GM12891 (cell line): ENCODE measurements around the gene ULK2.

ENCODE experiments used
- DNase-seq: peaks from one replicate; pipeline ENCODE4 v3.0.0; 2011; ENCODE audit warnings: low spot score; ENCODE audit not compliant: insufficient read length
- FAIRE-seq: peaks from 2 replicates; lab custom pipeline; 2011; peaks lifted over from hg19 to GRCh38; lab: Jason Lieb, UNC
- PAX5 ChIP-seq: IDR thresholded peaks from 2 replicates; pipeline ENCODE4 v1.6.1; 2011; ENCODE audit warnings: low read length, moderate library complexity, mild to moderate bottlenecking; ENCODE audit not compliant: insufficient read depth, severe bottlenecking
- POLR2A ChIP-seq: IDR thresholded peaks from 2 replicates; pipeline ENCODE4 v1.6.1; 2011; ENCODE audit warnings: low read depth, low read length, control low read depth
- POLR2AphosphoS5 ChIP-seq: IDR thresholded peaks from 2 replicates; pipeline ENCODE4 v1.6.1; 2011; ENCODE audit warnings: low read depth, low read length, control low read depth
- POU2F2 ChIP-seq: IDR thresholded peaks from 2 replicates; pipeline ENCODE4 v1.6.1; 2011; ENCODE audit warnings: low read depth, mild to moderate bottlenecking, control low read depth, low read length, moderate library complexity
- SPI1 ChIP-seq: IDR thresholded peaks from 2 replicates; pipeline ENCODE4 v1.6.1; 2011; ENCODE audit warnings: low read depth, low read length, control low read depth
- TAF1 ChIP-seq: IDR thresholded peaks from 2 replicates; pipeline ENCODE4 v1.6.1; 2011; ENCODE audit warnings: low read depth, low read length, control low read depth

The ULK2 gene

DNA sequence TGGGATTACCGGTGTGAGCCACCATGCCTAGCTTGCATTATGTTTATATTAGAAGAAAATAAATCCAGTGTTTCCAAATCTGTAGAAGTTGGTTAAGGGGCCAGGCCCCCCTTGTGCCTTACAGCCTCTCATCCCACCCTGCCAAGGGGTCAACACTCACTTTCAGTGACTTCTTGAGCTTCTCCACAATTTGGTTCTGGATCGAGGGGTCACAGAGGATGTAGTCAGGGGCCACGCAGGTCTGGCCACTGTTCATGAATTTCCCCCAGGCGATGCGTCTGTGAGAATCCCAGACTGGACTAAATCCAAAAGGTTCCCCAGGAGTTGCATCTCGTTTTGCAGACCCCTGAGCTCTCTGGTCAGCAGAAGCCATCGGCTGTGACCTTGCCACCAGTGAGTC, 126.8 kb downstream of the ULK2 start:
- FAIRE-seq: no peak
- no peak for DNase-seq
- TF ChIP-seq PAX5 (no peak), POLR2A (no peak), POU2F2 (no peak), SPI1 (no peak), POLR2AphosphoS5 (no peak), TAF1 (no peak)

DNA sequence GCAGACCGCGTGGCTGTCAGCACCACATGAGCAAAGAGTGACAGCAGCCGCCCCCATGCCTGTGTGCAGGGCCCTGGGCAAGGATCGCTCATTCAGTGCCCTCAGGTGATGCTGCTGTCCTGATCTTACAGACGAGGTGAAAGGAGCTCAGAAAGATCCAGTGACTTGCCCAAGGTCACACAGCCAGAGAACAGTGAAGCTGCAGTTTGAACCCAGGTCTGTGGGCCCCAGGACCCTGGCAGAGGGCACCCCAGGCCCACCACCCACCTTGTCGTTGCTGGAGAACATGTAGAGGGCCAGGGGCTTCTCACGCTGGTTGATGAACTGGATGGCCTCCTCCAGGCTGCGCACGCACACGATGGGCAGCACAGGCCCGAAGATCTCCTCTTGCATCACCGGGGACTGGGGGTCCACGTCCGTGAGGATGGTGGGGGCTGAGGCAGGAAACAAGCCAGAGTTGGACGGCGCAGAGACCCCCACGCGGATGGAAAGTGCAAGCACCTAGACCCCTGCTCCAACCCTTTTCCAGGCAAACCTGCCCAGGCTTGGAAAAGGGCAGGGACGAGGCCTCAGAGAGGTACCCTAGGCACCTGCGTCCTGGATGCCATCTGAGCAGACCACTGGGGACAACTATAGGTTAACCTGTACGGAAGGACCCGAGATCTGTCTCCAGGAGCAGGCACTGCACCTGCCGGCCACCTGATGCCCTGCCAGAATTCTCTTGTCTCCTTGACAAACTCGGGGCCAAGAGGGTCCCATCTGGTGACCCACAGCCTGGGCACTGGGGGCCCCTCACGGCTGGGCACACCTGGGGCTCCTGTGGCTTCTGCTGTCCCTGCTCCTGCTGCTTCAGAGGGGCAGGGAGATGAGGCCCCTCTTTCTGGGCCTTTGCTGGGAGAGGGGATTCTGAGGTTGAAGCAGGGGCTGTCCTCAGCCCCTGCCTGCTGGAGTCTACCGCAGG, 128.2 kb downstream of the ULK2 start:
- TF ChIP-seq PAX5 (no peak), TAF1 (no peak), POLR2AphosphoS5 (no peak), POLR2A (no peak), POU2F2 (no peak), SPI1 (no peak)
- DNase-seq (no peak), FAIRE-seq (no peak)

DNA sequence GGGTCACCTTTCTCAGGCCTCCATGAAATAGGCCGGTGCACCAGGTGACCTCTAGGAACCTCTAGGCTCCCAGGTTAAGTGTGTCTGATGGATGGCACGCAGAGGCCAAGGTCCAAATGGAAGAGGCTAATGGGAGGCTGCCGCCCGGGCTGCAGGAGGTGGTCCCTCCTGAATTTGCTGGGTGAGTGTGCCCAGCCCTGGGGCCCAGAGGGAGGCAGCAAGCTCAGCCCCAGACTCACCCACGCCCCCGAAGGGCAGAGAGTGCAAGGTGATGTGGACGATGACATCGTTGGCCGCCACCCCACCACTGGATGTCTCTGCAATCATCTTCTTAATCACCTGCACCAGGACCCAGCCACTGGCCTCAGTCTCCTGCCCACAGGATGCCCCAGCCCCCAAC, 129.0 kb downstream of the ULK2 start:
- DNase-seq (no peak), FAIRE-seq (no peak)
- TF ChIP-seq SPI1 (no peak), POLR2A (no peak), POU2F2 (no peak), POLR2AphosphoS5 (no peak), PAX5 (no peak), TAF1 (no peak)

DNA sequence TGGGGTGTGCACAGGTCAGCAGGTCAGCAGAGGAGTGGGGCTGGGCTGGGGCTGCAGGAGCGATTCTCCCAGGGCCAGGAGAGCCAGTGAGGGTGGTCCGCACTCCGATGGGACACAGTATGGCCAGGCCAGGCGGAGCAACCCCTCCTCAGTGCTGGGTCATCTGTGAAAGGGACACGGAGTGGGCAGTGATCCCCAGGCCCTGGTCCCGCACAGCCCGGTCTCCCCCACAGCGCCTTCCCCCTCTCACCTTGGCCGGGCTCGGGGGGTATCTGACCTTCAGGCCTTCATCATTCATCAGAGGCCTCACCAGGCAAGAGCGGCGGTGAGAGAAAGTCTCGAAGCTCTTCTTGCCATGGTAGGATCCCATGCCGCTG, 129.7 kb downstream of the ULK2 start:
- no peak for FAIRE-seq
- no peak for DNase-seq
- TF ChIP-seq POU2F2 (no peak), POLR2AphosphoS5 (no peak), POLR2A (no peak), TAF1 (no peak), PAX5 (no peak), SPI1 (no peak)

DNA sequence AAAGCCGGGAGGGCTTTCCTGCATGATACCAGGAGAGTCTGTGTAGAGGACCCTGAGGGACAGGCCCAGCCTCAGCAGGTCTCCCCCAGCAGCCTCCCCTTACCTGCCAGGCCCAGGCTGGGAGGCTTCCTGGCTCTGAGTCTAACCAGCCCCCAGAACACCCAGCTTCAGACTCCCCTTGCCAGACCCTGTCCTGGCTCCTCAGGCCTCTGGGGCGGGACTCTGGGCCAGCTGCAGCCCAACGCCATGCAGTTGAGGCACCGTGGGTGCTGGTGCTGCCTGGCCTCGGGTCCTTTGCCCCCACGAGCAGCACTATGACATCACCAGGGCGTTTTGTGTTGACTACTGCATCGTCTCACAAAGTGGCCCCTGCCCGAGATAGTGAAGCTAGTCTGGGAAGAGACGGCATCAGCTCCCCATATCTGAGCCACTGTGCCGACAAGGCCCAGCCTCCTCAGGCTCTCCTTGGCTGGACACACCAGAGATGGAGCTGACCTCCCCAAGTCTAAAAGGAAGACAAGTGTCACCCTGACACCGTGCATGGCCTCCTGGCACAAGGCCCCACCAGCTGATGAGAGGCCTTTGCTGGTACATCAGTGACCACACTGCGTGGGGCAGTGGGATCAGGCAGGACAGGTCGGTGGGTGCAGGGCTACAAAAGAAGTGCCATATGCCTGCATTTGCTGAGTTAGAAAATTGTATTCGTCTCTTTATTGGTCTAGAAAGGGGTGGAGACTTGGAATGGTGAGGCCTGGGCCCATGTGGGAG, 130.2 kb downstream of the ULK2 start:
- TF ChIP-seq POU2F2 (no peak), POLR2AphosphoS5 (no peak), SPI1 (no peak), POLR2A (no peak), PAX5 (no peak), TAF1 (no peak)
- DNase-seq (no peak), FAIRE-seq (no peak)

DNA sequence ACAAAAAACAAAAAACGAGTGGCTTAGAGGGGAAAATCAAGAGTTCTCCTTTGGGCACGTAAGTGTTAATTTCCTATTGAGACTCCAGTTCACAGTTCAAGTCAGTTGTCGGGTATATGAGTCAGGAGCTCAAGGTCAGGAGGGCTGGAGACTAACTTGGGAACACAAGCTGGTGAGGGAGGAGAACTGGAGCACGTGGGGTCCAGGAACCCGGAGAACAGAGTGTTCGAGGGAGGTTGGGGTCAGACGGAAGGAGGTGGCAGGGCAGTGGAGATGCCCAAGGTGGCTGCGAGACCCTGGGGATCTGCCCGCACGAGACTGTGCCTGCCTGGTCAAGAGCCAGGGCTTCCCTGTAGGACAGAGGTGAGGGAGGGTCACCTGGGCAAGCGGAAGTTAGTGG, 131.7 kb downstream of the ULK2 start:
- TF ChIP-seq PAX5 (no peak), SPI1 (no peak), POU2F2 (no peak), TAF1 (no peak), POLR2AphosphoS5 (no peak), POLR2A (no peak)
- DNase-seq (no peak), FAIRE-seq (no peak)

DNA sequence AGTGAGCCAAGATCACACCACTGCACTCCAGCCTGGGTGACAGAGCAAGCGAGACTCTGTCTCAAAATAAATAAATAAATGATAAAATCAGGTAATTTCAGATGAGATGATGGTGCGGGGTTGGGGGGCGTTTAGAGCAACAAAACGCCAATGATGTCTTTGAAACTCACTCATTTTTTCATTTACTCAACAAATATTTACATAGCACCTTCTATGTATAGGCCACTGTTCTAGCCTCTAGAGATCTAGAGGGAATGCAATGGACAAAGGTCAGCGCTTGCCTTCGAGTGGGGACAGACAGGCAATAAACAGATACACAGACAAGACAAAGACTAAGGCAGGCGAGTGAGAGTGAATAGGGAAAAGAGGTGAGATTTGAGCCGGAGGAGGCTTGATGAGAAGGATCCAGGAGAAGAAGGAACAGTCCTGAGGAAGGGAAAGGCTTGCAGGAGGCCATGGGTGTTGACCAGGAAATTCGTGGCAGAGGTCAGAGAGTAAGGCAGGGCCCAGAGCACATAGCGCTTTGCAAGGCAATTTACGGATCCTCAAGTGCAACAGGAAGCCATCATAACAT, 133.7 kb downstream of the ULK2 start:
- no peak for FAIRE-seq
- TF ChIP-seq TAF1 (no peak), POLR2A (no peak)

DNA sequence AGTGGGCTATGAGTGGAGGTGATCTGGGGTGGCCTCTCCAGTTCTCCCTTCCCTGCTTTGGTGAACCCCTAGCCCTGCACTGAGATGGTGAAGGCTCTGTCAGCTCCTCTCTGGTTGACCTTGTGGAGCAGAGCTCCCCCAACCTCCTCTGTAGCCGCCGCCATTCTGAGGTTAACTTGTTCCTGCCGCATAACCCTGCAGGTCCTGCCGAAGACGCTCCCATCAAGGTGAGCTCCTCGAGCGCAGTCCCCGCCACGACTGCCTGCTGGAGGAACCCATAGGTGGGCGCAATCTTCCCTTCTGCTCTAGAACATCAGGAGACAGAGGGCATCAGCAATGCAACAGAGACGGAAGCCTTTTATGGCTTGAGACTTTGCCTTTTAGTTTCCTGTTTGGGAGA, 136.1 kb downstream of the ULK2 start:
- TF ChIP-seq SPI1 (no peak), POU2F2 (no peak), POLR2A (no peak), PAX5 (no peak), POLR2AphosphoS5 (no peak), TAF1 (no peak)
- FAIRE-seq: no peak

More for the DNA sequence above, 133.7 kb downstream of the ULK2 start:
- no peak for DNase-seq

DNA sequence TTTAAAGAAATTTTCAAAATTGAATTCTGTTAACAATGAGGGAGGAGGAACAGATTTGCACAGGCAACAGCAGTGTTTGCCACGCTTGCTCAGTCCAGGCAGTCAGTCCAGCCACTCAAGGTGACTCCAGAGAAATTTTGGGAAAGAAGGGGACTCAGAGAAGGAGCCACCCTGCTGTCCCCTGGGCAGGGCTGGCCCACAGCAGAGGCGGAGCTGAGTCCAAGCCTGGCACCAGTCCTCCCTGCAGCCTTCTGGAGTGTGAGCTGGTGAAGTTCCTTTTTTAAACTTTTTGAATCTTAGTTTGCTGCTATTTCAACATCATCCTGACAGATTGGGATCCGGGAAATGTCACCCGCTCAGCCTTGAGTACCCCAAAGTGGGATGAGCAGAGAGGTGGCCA, 136.9 kb downstream of the ULK2 start:
- FAIRE-seq (no peak), DNase-seq (no peak)
- TF ChIP-seq POLR2AphosphoS5 (no peak), POU2F2 (no peak), SPI1 (no peak), TAF1 (no peak)

More for the DNA sequence above, 136.1 kb downstream of the ULK2 start:
- DNase-seq: no peak
